ENCODE results near the gene ADRA2C.

Gene ADRA2C

GRCh38 chr4:3741217-3742011 lies 24.8 kb upstream of the ADRA2C start:
- intact Hi-C loops (cut with DNase I; ENCODE audit: low total_unique reads), result no loop called here
- TF ChIP-seq CTCF (IDR thresholded peaks at IDR 0.05), result no peak
- Histone ChIP-seq H3K4me3 (no peak overlapping the region), H3K9me3 (peaks cover 0 to 7% (median 0%) of the 10 kb centered on the region in 3 donors), H3K4me1 (peaks cover 0 to 26% (median 16%) of the 10 kb centered on the region in 4 donors), H3K36me3 (no peaks in the 10 kb centered on the region), H3K27me3 (peaks cover 0 to 21% of the 10 kb centered on the region in 2 donors), H3K27ac (no peak overlapping the region)
- DNase-seq, result no peak

- DNase-seq, result no peak
- Histone ChIP-seq H3K27me3 (peaks cover 0 to 21% of the 10 kb centered on the region in 2 donors), H3K36me3 (no peaks in the 10 kb centered on the region), H3K9me3 (peaks cover 0 to 7% (median 0%) of the 10 kb centered on the region in 3 donors), H3K27ac (no peak overlapping the region), H3K4me1 (peaks cover 0 to 38% (median 20%) of the 10 kb centered on the region in 4 donors), H3K4me3 (no peak overlapping the region)
- intact Hi-C loops (cut with DNase I; ENCODE audit: low total_unique reads), result no loop called here
- TF ChIP-seq CTCF (IDR thresholded peaks at IDR 0.05), result no peak
These were observed 23.6 kb upstream of the ADRA2C start for GRCh38 chr4:3742610-3743009.

GRCh38 chr4:3744232-3744631 lies 22.0 kb upstream of the ADRA2C start:
- H3K9me3 ChIP-seq, result peaks cover 0 to 7% (median 0%) of the 10 kb centered on the region in 3 donors
- no peak for DNase-seq
- TF ChIP-seq CTCF (IDR thresholded peaks at IDR 0.05), result no peak
- H3K36me3 ChIP-seq, result no peaks in the 10 kb centered on the region
- H3K4me1 ChIP-seq, result peaks cover 0 to 54% (median 25%) of the 10 kb centered on the region in 4 donors
- intact Hi-C loops (cut with DNase I; ENCODE audit: low total_unique reads), result no loop called here
- H3K4me3 ChIP-seq, result no peak overlapping the region
- H3K27me3 ChIP-seq, result peaks cover 0 to 21% of the 10 kb centered on the region in 2 donors
- peak overlapping the region; percentile 75 to 82 for H3K27ac ChIP-seq

GRCh38 chr4:3744901-3745300 lies 21.3 kb upstream of the ADRA2C start:
- H3K4me1 ChIP-seq, result peaks cover 0 to 54% (median 25%) of the 10 kb centered on the region in 4 donors
- H3K36me3 ChIP-seq, result no peaks in the 10 kb centered on the region
- TF ChIP-seq CTCF (IDR thresholded peaks at IDR 0.05), result no peak
- peak overlapping the region; percentile 75 to 82 for H3K27ac ChIP-seq
- no peak for DNase-seq
- peaks cover 0 to 21% of the 10 kb centered on the region in 2 donors for H3K27me3 ChIP-seq
- intact Hi-C loops (cut with DNase I; ENCODE audit: low total_unique reads), result no loop called here
- no peak overlapping the region for H3K4me3 ChIP-seq
- H3K9me3 ChIP-seq, result peaks cover 0 to 7% (median 0%) of the 10 kb centered on the region in 3 donors

- H3K4me3 ChIP-seq, result no peak overlapping the region
- no peaks in the 10 kb centered on the region for H3K36me3 ChIP-seq
- H3K4me1 ChIP-seq, result peaks cover 0 to 54% (median 25%) of the 10 kb centered on the region in 4 donors
- intact Hi-C loops (cut with DNase I; ENCODE audit: low total_unique reads), result no loop called here
- TF ChIP-seq CTCF (IDR thresholded peaks at IDR 0.05), result no peak
- H3K9me3 ChIP-seq, result peaks cover 0 to 7% (median 0%) of the 10 kb centered on the region in 3 donors
- no peak for DNase-seq
- peaks cover 0 to 21% of the 10 kb centered on the region in 2 donors for H3K27me3 ChIP-seq
- H3K27ac ChIP-seq, result peak overlapping the region; percentile 75 to 82
These were observed 20.1 kb upstream of the ADRA2C start for GRCh38 chr4:3745886-3746656.
